ENCODE data around the gene UBA52.

DNA sequence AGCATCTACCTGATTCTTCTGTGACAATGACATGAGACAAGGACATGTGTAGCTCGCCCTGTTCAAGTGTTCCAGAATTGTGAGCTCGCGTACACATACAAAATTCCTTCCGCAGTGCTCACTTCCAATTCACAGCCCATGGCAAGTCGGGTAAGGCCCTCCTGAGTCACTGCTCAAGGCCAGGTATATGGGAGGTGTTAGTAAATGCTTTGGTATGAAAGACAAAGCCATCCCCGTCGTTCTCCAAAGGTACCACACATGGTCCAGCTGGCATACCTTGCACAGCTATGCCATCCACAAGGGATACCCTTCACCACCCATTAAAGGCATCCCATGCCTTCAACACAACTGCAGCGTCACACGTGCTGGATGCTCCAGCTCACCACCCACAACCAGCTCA lies 45.3 kb upstream of the UBA52 start:
- TF ChIP-seq, protein P1, sequence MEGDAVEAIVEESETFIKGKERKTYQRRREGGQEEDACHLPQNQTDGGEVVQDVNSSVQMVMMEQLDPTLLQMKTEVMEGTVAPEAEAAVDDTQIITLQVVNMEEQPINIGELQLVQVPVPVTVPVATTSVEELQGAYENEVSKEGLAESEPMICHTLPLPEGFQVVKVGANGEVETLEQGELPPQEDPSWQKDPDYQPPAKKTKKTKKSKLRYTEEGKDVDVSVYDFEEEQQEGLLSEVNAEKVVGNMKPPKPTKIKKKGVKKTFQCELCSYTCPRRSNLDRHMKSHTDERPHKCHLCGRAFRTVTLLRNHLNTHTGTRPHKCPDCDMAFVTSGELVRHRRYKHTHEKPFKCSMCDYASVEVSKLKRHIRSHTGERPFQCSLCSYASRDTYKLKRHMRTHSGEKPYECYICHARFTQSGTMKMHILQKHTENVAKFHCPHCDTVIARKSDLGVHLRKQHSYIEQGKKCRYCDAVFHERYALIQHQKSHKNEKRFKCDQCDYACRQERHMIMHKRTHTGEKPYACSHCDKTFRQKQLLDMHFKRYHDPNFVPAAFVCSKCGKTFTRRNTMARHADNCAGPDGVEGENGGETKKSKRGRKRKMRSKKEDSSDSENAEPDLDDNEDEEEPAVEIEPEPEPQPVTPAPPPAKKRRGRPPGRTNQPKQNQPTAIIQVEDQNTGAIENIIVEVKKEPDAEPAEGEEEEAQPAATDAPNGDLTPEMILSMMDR (IDR thresholded peaks at IDR 0.05; ENCODE audit: low read length): no peak
- TF ChIP-seq EZH2 (optimal IDR thresholded peaks at IDR 0.05; ENCODE audit: low read depth, low read length): no peak
- TF ChIP-seq EZH2phosphoT487 (IDR thresholded peaks at IDR 0.05; ENCODE audit: low read length): no peak

Measured in MM.1S (cell line).